GM12878 (cell line): ENCODE results near the gene EEFSEC. TPM values are rescaled to one million over a fixed set of nuclear protein-coding genes. Genes with fewer than 3 reads are reported as not detected.

Experiments used
- ATAC-seq: fragments of 200-7000 bp; cut with Tn5 transposase; 3 replicates; pipeline ENCODE4 v1.9.1; 2020; ENCODE audit warnings: mild to moderate bottlenecking, moderate library complexity
- BruUV-seq: library from RNA; stranded (reverse); fragments of 400-500 nt; replicated peaks from 2 replicates; lab custom pipeline; 2021; lab: Mats Ljungman, UMichigan
- CTCF ChIA-PET: fragments of 300-600 bp; sonication (Branson Sonifier 250); formaldehyde crosslinking; extraction: SDS; loops from one replicate; lab custom pipeline; 2021; ENCODE audit warnings: inconsistent platforms; lab: Yijun Ruan, JAX
- POLR2A ChIA-PET: fragments of 350-600 bp; formaldehyde crosslinking; extraction: SDS; loops from one replicate; lab custom pipeline; 2021; ENCODE audit warnings: inconsistent platforms; lab: Charles Lee
- RAD21 ChIA-PET: fragments of 300-600 bp; sonication (Branson Sonifier 250); formaldehyde crosslinking; loops from one replicate; lab custom pipeline; 2023; ENCODE audit warnings: antibody characterized with exemption; ENCODE audit not compliant: unreplicated experiment; lab: Charles Lee
- SMC1A ChIA-PET: fragments of 300-600 bp; sonication (Branson Sonifier 250); formaldehyde crosslinking; loops from one replicate; lab custom pipeline; 2023; ENCODE audit not compliant: unreplicated experiment, uncharacterized antibody; lab: Charles Lee
- DNase-seq: peaks from one replicate; pipeline ENCODE4 v3.0.0-alpha.2; 2011; ENCODE audit warnings: low read depth, low spot score
- FAIRE-seq: peaks from 3 replicates; lab custom pipeline; 2011; peaks lifted over from hg19 to GRCh38; lab: Jason Lieb, UNC
- H2AFZ ChIP-seq: 2 replicates; pipeline ENCODE4 v1.6.0; 2011; ENCODE audit warnings: low read depth, low read length, control low read depth; ENCODE audit not compliant: control insufficient read depth
- H3K27ac ChIP-seq: 2 replicates; pipeline ENCODE4 v1.5.1; 2011; ENCODE audit warnings: control low read depth; ENCODE audit not compliant: control insufficient read depth, insufficient read depth
- H3K27me3 ChIP-seq, 2 experiments: replicated peaks in 1 of 2; 2 replicates each; pipeline versions ENCODE4 v1.6.0 to v1.6.1; 2011; ENCODE audit warnings: low read length in 1 of 2; ENCODE audit not compliant: control insufficient read depth in 2 of 2, insufficient read depth in 2 of 2
- H3K36me3 ChIP-seq, 2 experiments: 2 replicates each; pipeline ENCODE4 v1.5.1; 2011; ENCODE audit warnings: low read length in 1 of 2; ENCODE audit not compliant: control insufficient read depth in 2 of 2, insufficient read depth in 2 of 2
- H3K4me1 ChIP-seq: 2 replicates; pipeline ENCODE4 v1.6.1; 2011; ENCODE audit warnings: mild to moderate bottlenecking, low read length, moderate library complexity, mixed read lengths; ENCODE audit not compliant: control insufficient read depth, insufficient read depth
- H3K4me2 ChIP-seq: 2 replicates; pipeline ENCODE4 v1.6.0; 2011; ENCODE audit warnings: control low read depth; ENCODE audit not compliant: control insufficient read depth, insufficient read depth
- H3K4me3 ChIP-seq: fragments of 200-600 bp; sonication (generic); 2 replicates; pipeline ENCODE4 v1.5.1; 2016
- H3K79me2 ChIP-seq: 2 replicates; pipeline ENCODE4 v1.6.0; 2011; ENCODE audit warnings: low read length; ENCODE audit not compliant: control insufficient read depth, insufficient read depth
- H3K9ac ChIP-seq: 2 replicates; pipeline ENCODE4 v1.8.0; 2011; ENCODE audit warnings: low read length, control low read depth, mixed read lengths; ENCODE audit not compliant: control insufficient read depth, insufficient read depth
- H3K9me3 ChIP-seq: replicated peaks from 3 replicates; pipeline ENCODE4 v1.5.1; 2011; ENCODE audit warnings: mild to moderate bottlenecking, low read length; ENCODE audit not compliant: control insufficient read depth, insufficient read depth
- H4K20me1 ChIP-seq: 2 replicates; pipeline ENCODE4 v1.6.0; 2011; ENCODE audit not compliant: control insufficient read depth, insufficient read depth
- ATF7 ChIP-seq: fragments of 450-650 bp; IDR thresholded peaks from 2 replicates; pipeline ENCODE4 v1.6.1; 2016; ENCODE audit warnings: low read depth, mild to moderate bottlenecking
- BCLAF1 ChIP-seq: fragments of 450-650 bp; IDR thresholded peaks from 2 replicates; pipeline ENCODE4 v1.6.1; 2017; ENCODE audit warnings: antibody characterized with exemption, mild to moderate bottlenecking, moderate library complexity
- BRCA1 ChIP-seq: IDR thresholded peaks from 2 replicates; pipeline ENCODE4 v1.6.1; 2011; ENCODE audit warnings: low read depth, low read length, improper control_type of control experiment
- CBX3 ChIP-seq: fragments of 200-600 bp; sonication (generic); IDR thresholded peaks from 2 replicates; pipeline ENCODE4 v1.6.1; 2016; ENCODE audit warnings: low read depth, borderline replicate concordance
- CEBPB ChIP-seq, 2 experiments: fragments of 150-350 bp in 1 of 2; IDR thresholded peaks; 2 replicates each; pipeline ENCODE4 v1.6.1; 2012 to 2014; ENCODE audit warnings: low read depth in 2 of 2, low read length in 2 of 2, borderline replicate concordance in 1 of 2, inconsistent platforms in 1 of 2
- CHD2 ChIP-seq: IDR thresholded peaks from 2 replicates; pipeline ENCODE4 v1.6.1; 2011; ENCODE audit warnings: low read depth, low read length, improper control_type of control experiment, borderline replicate concordance
- HCFC1 ChIP-seq: fragments of 150-350 bp; IDR thresholded peaks from 2 replicates; pipeline ENCODE4 v1.6.1; 2014; ENCODE audit warnings: low read length
- HDAC2 ChIP-seq: fragments of 200-600 bp; sonication (generic); IDR thresholded peaks from 2 replicates; pipeline ENCODE4 v1.6.1; 2017
- MTA3 ChIP-seq: IDR thresholded peaks from 2 replicates; pipeline ENCODE4 v1.6.1; 2012; ENCODE audit warnings: low read length, inconsistent platforms, borderline replicate concordance
- SMAD1 ChIP-seq: fragments of 450-650 bp; IDR thresholded peaks from 2 replicates; pipeline ENCODE4 v1.6.1; 2018; ENCODE audit warnings: mild to moderate bottlenecking, low read depth; ENCODE audit not compliant: partially characterized antibody
- ZZZ3 ChIP-seq: IDR thresholded peaks from 2 replicates; pipeline ENCODE4 v1.6.1; 2011; ENCODE audit warnings: low read depth; ENCODE audit not compliant: control insufficient read depth, insufficient read length
- WGBS: methylation state at CpG from one replicate; pipeline ENCODE4 v1.1.6; 2016; ENCODE audit warnings: low lambda C conversion rate; ENCODE audit not compliant: insufficient replicate concordance, insufficient coverage; ENCODE audit errors: missing lambda C conversion rate; 5-methylcytosine and 5-hydroxymethylcytosine counted together
- in situ Hi-C: fragments of 300-500 bp; cut with MboI; formaldehyde crosslinking; loops from 9 replicates; pipeline ENCODE4 v1.14.3; 2018; ENCODE audit warnings: mixed read lengths
- intact Hi-C: fragments of 100-400 bp; cut with micrococcal nuclease; formaldehyde crosslinking; loops from one replicate; pipeline ENCODE4 v1.14.2; 2022; ENCODE audit not compliant: unreplicated experiment
- polyA plus RNA-seq, 11 experiments: library from polyadenylated mRNA; depleted of rRNA in 4 of 11; unstranded in 6 of 11; stranded (reverse) in 5 of 11; fragments of >200 nt; fragmentation: Nextera tagmentation in 4 of 11; fragmentation: Illumina TruSeq in 1 of 11; extraction: Ambion mirVana in 4 of 11; extraction: Trizol in 1 of 11; gene quantifications; 1 replicate in 1 of 11; 2 replicates in 10 of 11; pipeline versions ENCODE4 v1.2.1 to v1.2.3, GENCODE V29; 2011 to 2016; ENCODE audit warnings: inconsistent platforms in 2 of 11, missing spikeins in 2 of 11, low read depth in 1 of 11
- total RNA-seq, 4 experiments: library from RNA; depleted of rRNA in 3 of 4; stranded (reverse); fragments of >200 nt in 3 of 4; fragmentation: Illumina TruSeq in 1 of 4; extraction: Trizol in 1 of 4; gene quantifications; 2 replicates each; pipeline versions ENCODE4 v1.2.1 to v1.2.3, GENCODE V29; 2013 to 2021
- TF ChIP-seq, protein P1 (sequence below): fragments of 450-650 bp; formaldehyde crosslinking; IDR thresholded peaks from 2 replicates; pipeline ENCODE4 v1.5.0; 2022; ENCODE audit warnings: mild to moderate bottlenecking, missing genetic modification characterization

EEFSEC gene
- total and polyA plus RNA-seq, 10 of the 15 experiments (the other 5 are each of a cell fraction or from before 2014, with no cell fraction given) = 0.29 to 29.1 (median 16.1) TPM

DNA sequence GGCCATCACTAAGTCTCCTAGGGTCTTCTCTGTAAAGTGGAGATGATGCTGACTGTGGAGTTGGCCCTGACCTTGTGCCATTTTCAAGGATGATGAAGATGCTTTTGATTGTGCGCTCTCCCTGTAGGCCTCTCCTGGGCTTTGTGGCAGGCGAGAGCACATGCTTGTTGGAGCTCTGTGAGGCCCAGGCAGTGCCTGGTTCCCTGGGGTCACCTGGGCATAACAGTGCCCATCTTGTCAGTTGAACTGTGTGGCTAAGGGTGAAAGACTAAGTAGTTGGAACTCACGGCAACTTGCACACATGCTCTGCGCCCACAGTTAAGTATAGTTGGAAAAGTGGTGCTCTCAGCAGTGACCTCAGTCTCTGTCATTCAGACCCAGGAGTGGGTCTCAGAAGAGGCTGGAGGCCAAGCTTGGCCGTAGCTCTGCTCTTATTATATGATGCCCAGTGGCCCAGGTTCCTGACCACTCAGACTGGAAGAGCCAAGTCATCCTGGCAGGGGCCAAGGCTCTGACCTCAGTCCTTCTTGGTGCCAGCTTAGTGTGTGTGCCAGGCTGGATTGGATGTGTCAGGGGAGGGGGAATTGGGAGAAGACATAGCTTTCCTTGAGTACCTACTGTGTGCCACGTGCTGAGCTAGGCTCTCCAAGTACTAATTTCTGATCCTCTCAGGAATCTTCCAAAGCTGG lies 154.6 kb downstream of the EEFSEC start:
- no peaks in the 10 kb centered on the region for H3K36me3 ChIP-seq
- in situ Hi-C loops (no loop called here), intact Hi-C loops (no loop called here)
- no peak overlapping the region for H3K9ac ChIP-seq
- FAIRE-seq (no peak), ATAC-seq (no peak), DNase-seq (no peak)
- POLR2A ChIA-PET = no interaction called here
- no peaks in the 10 kb centered on the region for H3K27me3 ChIP-seq
- no peaks in the 10 kb centered on the region for H3K9me3 ChIP-seq
- BruUV-seq = no TSS peak
- TF ChIP-seq BCLAF1 = no peak
- TF ChIP-seq, protein P1, sequence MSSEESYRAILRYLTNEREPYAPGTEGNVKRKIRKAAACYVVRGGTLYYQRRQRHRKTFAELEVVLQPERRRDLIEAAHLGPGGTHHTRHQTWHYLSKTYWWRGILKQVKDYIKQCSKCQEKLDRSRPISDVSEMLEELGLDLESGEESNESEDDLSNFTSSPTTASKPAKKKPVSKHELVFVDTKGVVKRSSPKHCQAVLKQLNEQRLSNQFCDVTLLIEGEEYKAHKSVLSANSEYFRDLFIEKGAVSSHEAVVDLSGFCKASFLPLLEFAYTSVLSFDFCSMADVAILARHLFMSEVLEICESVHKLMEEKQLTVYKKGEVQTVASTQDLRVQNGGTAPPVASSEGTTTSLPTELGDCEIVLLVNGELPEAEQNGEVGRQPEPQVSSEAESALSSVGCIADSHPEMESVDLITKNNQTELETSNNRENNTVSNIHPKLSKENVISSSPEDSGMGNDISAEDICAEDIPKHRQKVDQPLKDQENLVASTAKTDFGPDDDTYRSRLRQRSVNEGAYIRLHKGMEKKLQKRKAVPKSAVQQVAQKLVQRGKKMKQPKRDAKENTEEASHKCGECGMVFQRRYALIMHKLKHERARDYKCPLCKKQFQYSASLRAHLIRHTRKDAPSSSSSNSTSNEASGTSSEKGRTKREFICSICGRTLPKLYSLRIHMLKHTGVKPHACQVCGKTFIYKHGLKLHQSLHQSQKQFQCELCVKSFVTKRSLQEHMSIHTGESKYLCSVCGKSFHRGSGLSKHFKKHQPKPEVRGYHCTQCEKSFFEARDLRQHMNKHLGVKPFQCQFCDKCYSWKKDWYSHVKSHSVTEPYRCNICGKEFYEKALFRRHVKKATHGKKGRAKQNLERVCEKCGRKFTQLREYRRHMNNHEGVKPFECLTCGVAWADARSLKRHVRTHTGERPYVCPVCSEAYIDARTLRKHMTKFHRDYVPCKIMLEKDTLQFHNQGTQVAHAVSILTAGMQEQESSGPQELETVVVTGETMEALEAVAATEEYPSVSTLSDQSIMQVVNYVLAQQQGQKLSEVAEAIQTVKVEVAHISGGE = no peak
- TF ChIP-seq HCFC1 = no peak
- TF ChIP-seq BRCA1 = no peak
- no peak for TF ChIP-seq ZZZ3
- no peak for TF ChIP-seq ATF7
- TF ChIP-seq CEBPB (IDR thresholded peaks at IDR 0.05; ENCODE audit: borderline replicate concordance in 1 of 2, low read depth in 2 of 2, low read length in 2 of 2) = no peak
- no peak for TF ChIP-seq MTA3
- TF ChIP-seq CBX3 = no peak
- TF ChIP-seq SMAD1 = no peak
- no peak for TF ChIP-seq HDAC2
- no peak for TF ChIP-seq CHD2
- SMC1A ChIA-PET = interaction anchor here (1.1 to 1.8 kb wide), 3 partner anchors 11 to 152 kb away, joined by 4 to 5 read pairs (median 4); no protein-coding TSS in a partner anchor
- H3K79me2 ChIP-seq = no peaks in the 10 kb centered on the region
- H3K27ac ChIP-seq = no peak overlapping the region
- no peaks in the 10 kb centered on the region for H3K4me1 ChIP-seq
- WGBS = 72% methylated on average over 6 of the region's 6 CpGs
- H3K4me2 ChIP-seq = no peak overlapping the region
- RAD21 ChIA-PET = interaction anchor here (1.1 kb wide), 1 partner anchor 130 kb away, joined by 3 read pairs; no protein-coding TSS in a partner anchor
- CTCF ChIA-PET = interaction anchor here (1.0 to 1.3 kb wide), 2 partner anchors 14 to 83 kb away, joined by 4 read pairs; no protein-coding TSS in a partner anchor
- H2AFZ ChIP-seq = no peak overlapping the region
- H4K20me1 ChIP-seq = no peaks in the 10 kb centered on the region
- no peak overlapping the region for H3K4me3 ChIP-seq
